PC-9 (cell line): ENCODE data around the gene NFIX.

ENCODE experiments used
- EZH2 ChIP-seq: fragments of 200-600 bp; sonication (generic); IDR thresholded peaks from 2 replicates; pipeline ENCODE4 v1.8.0; 2017; ENCODE audit warnings: antibody characterized with exemption, low read depth
- TF ChIP-seq, protein P1 (sequence below): fragments of 200-600 bp; sonication (generic); conservative IDR thresholded peaks from 2 replicates; pipeline ENCODE4 v1.6.1; 2017; ENCODE audit warnings: mixed run types, antibody characterized with exemption, mild to moderate bottlenecking, moderate library complexity

DNA sequence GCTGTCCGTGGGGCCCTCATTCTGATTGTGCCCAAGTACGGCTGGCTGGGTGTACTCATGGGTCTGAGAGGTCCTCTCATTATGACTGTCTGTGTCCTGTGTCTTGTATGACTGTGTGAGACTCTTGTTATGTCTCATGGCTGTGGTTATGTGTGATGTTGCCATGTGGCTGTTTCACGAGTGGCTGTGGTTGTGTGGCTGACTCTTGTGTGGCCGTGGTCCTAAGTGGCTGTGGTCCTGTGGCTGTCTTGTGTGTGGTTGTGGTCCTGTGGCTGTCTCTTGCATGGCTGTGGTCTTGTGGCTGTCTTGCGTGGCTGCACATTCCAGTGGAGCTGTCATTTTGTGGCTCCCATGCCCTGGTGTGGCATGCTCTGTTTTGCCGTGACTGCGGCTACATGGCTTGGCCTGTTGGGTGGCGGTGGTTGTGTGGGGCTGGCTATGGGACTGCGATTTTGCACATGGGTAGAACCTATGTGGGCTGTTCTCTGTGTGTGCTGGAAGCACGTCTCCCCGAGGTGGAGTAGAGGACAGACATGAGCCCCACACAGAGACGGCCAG is 104.8 kb downstream of the NFIX start:
- TF ChIP-seq, protein P1, sequence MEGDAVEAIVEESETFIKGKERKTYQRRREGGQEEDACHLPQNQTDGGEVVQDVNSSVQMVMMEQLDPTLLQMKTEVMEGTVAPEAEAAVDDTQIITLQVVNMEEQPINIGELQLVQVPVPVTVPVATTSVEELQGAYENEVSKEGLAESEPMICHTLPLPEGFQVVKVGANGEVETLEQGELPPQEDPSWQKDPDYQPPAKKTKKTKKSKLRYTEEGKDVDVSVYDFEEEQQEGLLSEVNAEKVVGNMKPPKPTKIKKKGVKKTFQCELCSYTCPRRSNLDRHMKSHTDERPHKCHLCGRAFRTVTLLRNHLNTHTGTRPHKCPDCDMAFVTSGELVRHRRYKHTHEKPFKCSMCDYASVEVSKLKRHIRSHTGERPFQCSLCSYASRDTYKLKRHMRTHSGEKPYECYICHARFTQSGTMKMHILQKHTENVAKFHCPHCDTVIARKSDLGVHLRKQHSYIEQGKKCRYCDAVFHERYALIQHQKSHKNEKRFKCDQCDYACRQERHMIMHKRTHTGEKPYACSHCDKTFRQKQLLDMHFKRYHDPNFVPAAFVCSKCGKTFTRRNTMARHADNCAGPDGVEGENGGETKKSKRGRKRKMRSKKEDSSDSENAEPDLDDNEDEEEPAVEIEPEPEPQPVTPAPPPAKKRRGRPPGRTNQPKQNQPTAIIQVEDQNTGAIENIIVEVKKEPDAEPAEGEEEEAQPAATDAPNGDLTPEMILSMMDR: no peak
- TF ChIP-seq EZH2: no peak
